HG02943 (cell line): Measurements from ENCODE around the gene THBD.

ENCODE experiments used
- ATAC-seq: cut with Tn5 transposase; IDR thresholded peaks from one replicate; pipeline ENCODE4 v1.9.1; 2021; ENCODE audit warnings: mild to moderate bottlenecking, low read depth, moderate library complexity; ENCODE audit not compliant: unreplicated experiment

THBD gene

GRCh38 chr20:23049201-23050075 lies at the start of gene THBD:
Gene THBD (minus strand): TSS chr20:23049672. CDS start chr20:23049504, 168 bp downstream.
- ATAC-seq = no peak

- ATAC-seq = no peak
Observed at GRCh38 chr20:23097636-23098580, 48.4 kb upstream of the THBD start.

GRCh38 chr20:23096986-23097520 lies 47.6 kb upstream of the THBD start:
- no peak for ATAC-seq

- ATAC-seq = no peak
Observed at GRCh38 chr20:23096097-23096496, 46.6 kb upstream of the THBD start.

GRCh38 chr20:23095499-23095898 lies 46.0 kb upstream of the THBD start:
- ATAC-seq = no peak

- ATAC-seq = no peak
Observed at GRCh38 chr20:23094927-23095326, 45.5 kb upstream of the THBD start.

- no peak for ATAC-seq
Observed at GRCh38 chr20:23094213-23094896, 44.9 kb upstream of the THBD start.

GRCh38 chr20:23093613-23094012 lies 44.1 kb upstream of the THBD start:
- no peak for ATAC-seq

GRCh38 chr20:23092861-23093495 lies 43.5 kb upstream of the THBD start:
- no peak for ATAC-seq

- no peak for ATAC-seq
Observed at GRCh38 chr20:23092384-23092756, 42.9 kb upstream of the THBD start.

- ATAC-seq = no peak
Observed at GRCh38 chr20:23091721-23092383, 42.4 kb upstream of the THBD start.

- ATAC-seq = no peak
Observed at GRCh38 chr20:23090878-23091277, 41.4 kb upstream of the THBD start.

- ATAC-seq = no peak
Observed at GRCh38 chr20:23090147-23090546, 40.7 kb upstream of the THBD start.

GRCh38 chr20:23088866-23089265 lies 39.4 kb upstream of the THBD start:
- ATAC-seq = no peak

GRCh38 chr20:23087587-23088251 lies 38.2 kb upstream of the THBD start:
- ATAC-seq = no peak

- no peak for ATAC-seq
Observed at GRCh38 chr20:23086931-23087411, 37.5 kb upstream of the THBD start.

- ATAC-seq = no peak
Observed at GRCh38 chr20:23086056-23086566, 36.6 kb upstream of the THBD start, which contains the start of gene CD93. Gene CD93 (minus strand): TSS chr20:23086324. CDS start chr20:23086192, 132 bp downstream.

GRCh38 chr20:23085436-23086055 lies 36.1 kb upstream of the THBD start:
- ATAC-seq = no peak
